Measurements from ENCODE around the gene TSHZ3.

TSHZ3 gene

GRCh38 chr19:31353833-31354232, 4.6 kb upstream of the TSHZ3 start:
- no peak for DNase-seq

GRCh38 chr19:31352782-31353651, 3.8 kb upstream of the TSHZ3 start:
- no peak for DNase-seq

GRCh38 chr19:31352296-31352781, 3.1 kb upstream of the TSHZ3 start:
- DNase-seq: no peak

GRCh38 chr19:31351855-31352195, 2.6 kb upstream of the TSHZ3 start:
- no peak for DNase-seq

- no peak for DNase-seq
These were observed 2.0 kb upstream of the TSHZ3 start for GRCh38 chr19:31351056-31351854.

GRCh38 chr19:31350693-31351055, 1.4 kb upstream of the TSHZ3 start:
- DNase-seq: peak; percentile 15

- DNase-seq: no peak
These were observed 927 bp upstream of the TSHZ3 start for GRCh38 chr19:31350033-31350692.

- DNase-seq: no peak
These were observed 616 bp downstream of the TSHZ3 start for GRCh38 chr19:31348481-31349159.

GRCh38 chr19:31347828-31348392, 1.3 kb downstream of the TSHZ3 start:
- no peak for DNase-seq

GRCh38 chr19:31347354-31347753, 1.9 kb downstream of the TSHZ3 start:
- DNase-seq: no peak

- no peak for DNase-seq
These were observed 2.8 kb downstream of the TSHZ3 start for GRCh38 chr19:31346184-31347059.

- DNase-seq: no peak
These were observed 4.8 kb downstream of the TSHZ3 start for GRCh38 chr19:31344403-31344802.

GRCh38 chr19:31342926-31343325, 6.3 kb downstream of the TSHZ3 start:
- no peak for DNase-seq

GRCh38 chr19:31340042-31341025, 8.9 kb downstream of the TSHZ3 start:
- DNase-seq: no peak

- DNase-seq: no peak
These were observed 9.8 kb downstream of the TSHZ3 start for GRCh38 chr19:31339411-31339810.

GRCh38 chr19:31338069-31338776, 11.0 kb downstream of the TSHZ3 start:
- peak; percentile 13 for DNase-seq

- no peak for DNase-seq
These were observed 12.0 kb downstream of the TSHZ3 start for GRCh38 chr19:31337008-31337914.

GRCh38 chr19:31335716-31336115, 13.5 kb downstream of the TSHZ3 start:
- DNase-seq: no peak
